ENCODE results near the gene ITIH5. TPM values are rescaled to one million over a fixed set of nuclear protein-coding genes. Genes with fewer than 3 reads are reported as not detected.

ITIH5 gene
- total and polyA plus RNA-seq, 2 of the 13 experiments (the other 11 are each of a cell fraction or from before 2014, with no cell fraction given), result 4.7 to 8.9 TPM

DNA sequence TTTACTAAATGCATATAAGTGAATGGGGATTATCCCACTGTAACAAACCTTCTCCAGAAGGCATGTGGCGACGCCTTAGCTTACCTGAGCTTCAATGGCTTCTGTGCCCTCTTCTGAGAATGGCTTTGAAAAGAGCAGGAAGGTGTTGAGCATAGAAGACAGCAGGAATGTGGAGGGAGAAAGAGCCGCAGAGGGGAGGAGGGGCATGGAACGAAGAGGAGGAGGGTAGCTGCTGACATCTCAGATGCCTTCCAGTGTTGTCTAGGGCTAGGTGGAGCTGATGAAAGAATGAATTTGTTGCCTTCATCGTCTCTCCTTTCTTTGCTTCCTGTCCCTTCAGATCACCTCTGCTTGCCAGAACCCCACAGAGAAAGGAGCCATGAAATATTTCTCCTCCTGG, 86.2 kb downstream of the ITIH5 start:
- intact Hi-C loops (cut with micrococcal nuclease; ENCODE audit: unreplicated experiment), result no loop called here

More for the DNA sequence above, 86.2 kb downstream of the ITIH5 start:
- Histone ChIP-seq H3K4me1 (ENCODE audit: insufficient read depth, low read length) (no peaks in the 10 kb centered on the region), H3K27ac (ENCODE audit: extremely low read length, insufficient read depth, low read length) (no peak overlapping the region), H3K27me3 (ENCODE audit: control insufficient read depth in 1 of 2, insufficient read depth in 2 of 2, low read length in 2 of 2) (no peaks in the 10 kb centered on the region), H3K9ac (ENCODE audit: insufficient read depth, low read depth, low read length) (no peak overlapping the region), H2AFZ (ENCODE audit: low read length) (no peak overlapping the region), H3K79me2 (ENCODE audit: insufficient read depth, low read length) (no peaks in the 10 kb centered on the region), H3K4me2 (ENCODE audit: low read depth, low read length) (no peak overlapping the region), H3K4me3 (replicated peaks in 1 of 3; ENCODE audit: insufficient read depth in 1 of 3, low read depth in 2 of 3, low read length in 3 of 3) (no peak overlapping the region), H3K36me3 (replicated peaks in 1 of 2; ENCODE audit: control insufficient read depth in 1 of 2, insufficient read depth in 2 of 2, low read length in 2 of 2) (no peaks in the 10 kb centered on the region), H3K9me3 (ENCODE audit: low read length) (no peaks in the 10 kb centered on the region), H4K20me1 (ENCODE audit: insufficient read depth, low read length) (no peaks in the 10 kb centered on the region)
- no peak for ATAC-seq
- no peak for DNase-seq (ENCODE audit: low spot score)
- FAIRE-seq, result no peak
- TF ChIP-seq, protein P1, sequence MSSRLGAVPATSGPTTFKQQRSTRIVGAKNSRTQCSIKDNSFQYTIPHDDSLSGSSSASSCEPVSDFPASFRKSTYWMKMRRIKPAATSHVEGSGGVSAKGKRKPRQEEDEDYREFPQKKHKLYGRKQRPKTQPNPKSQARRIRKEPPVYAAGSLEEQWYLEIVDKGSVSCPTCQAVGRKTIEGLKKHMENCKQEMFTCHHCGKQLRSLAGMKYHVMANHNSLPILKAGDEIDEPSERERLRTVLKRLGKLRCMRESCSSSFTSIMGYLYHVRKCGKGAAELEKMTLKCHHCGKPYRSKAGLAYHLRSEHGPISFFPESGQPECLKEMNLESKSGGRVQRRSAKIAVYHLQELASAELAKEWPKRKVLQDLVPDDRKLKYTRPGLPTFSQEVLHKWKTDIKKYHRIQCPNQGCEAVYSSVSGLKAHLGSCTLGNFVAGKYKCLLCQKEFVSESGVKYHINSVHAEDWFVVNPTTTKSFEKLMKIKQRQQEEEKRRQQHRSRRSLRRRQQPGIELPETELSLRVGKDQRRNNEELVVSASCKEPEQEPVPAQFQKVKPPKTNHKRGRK (CRISPR knock-in tag; IDR thresholded peaks at IDR 0.05), result no peak
- TF ChIP-seq, protein P2, sequence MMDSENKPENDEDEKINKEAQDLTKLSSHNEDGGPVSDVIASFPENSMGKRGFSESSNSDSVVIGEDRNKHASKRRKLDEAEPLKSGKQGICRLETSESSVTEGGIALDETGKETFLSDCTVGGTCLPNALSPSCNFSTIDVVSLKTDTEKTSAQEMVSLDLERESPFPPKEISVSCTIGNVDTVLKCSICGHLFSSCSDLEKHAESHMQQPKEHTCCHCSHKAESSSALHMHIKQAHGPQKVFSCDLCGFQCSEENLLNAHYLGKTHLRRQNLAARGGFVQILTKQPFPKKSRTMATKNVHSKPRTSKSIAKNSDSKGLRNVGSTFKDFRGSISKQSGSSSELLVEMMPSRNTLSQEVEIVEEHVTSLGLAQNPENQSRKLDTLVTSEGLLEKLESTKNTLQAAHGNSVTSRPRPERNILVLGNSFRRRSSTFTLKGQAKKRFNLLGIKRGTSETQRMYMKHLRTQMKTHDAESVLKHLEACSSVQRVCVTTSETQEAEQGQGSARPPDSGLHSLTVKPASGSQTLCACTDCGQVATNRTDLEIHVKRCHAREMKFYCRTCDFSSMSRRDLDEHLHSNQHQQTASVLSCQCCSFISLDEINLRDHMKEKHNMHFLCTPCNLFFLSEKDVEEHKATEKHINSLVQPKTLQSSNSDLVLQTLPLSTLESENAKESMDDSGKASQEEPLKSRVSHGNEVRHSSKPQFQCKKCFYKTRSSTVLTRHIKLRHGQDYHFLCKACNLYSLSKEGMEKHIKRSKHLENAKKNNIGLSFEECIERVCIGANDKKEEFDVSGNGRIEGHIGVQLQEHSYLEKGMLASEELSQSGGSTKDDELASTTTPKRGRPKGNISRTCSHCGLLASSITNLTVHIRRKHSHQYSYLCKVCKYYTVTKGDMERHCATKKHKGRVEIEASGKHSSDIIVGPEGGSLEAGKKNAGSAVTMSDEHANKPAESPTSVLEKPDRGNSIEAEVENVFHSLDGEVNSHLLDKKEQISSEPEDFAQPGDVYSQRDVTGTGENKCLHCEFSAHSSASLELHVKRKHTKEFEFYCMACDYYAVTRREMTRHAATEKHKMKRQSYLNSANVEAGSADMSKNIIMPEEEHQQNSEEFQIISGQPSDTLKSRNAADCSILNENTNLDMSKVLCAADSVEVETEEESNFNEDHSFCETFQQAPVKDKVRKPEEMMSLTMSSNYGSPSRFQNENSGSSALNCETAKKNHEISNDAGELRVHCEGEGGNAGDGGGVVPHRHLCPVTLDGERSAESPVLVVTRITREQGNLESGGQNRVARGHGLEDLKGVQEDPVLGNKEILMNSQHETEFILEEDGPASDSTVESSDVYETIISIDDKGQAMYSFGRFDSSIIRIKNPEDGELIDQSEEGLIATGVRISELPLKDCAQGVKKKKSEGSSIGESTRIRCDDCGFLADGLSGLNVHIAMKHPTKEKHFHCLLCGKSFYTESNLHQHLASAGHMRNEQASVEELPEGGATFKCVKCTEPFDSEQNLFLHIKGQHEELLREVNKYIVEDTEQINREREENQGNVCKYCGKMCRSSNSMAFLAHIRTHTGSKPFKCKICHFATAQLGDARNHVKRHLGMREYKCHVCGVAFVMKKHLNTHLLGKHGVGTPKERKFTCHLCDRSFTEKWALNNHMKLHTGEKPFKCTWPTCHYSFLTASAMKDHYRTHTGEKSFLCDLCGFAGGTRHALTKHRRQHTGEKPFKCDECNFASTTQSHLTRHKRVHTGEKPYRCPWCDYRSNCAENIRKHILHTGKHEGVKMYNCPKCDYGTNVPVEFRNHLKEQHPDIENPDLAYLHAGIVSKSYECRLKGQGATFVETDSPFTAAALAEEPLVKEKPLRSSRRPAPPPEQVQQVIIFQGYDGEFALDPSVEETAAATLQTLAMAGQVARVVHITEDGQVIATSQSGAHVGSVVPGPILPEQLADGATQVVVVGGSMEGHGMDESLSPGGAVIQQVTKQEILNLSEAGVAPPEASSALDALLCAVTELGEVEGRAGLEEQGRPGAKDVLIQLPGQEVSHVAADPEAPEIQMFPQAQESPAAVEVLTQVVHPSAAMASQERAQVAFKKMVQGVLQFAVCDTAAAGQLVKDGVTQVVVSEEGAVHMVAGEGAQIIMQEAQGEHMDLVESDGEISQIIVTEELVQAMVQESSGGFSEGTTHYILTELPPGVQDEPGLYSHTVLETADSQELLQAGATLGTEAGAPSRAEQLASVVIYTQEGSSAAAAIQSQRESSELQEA (CRISPR knock-in tag; IDR thresholded peaks at IDR 0.05; ENCODE audit: not compliant biosample characterization), result no peak
- POLR2A ChIA-PET, result no interaction called here
- WGBS (ENCODE audit: low lambda C conversion rate), result 92% methylated on average over 5 of the region's 5 CpGs
- CTCF ChIA-PET (ENCODE audit: low intra/inter-chr PET ratio, low total read pairs), result no interaction called here
- BruUV-seq (replicated peaks), result no TSS peak
- in situ Hi-C loops (cut with HindIII; ENCODE audit: extremely low pct_ligation_motif_present, low pct_unique_long_range_greater_than_20kb), result no loop called here
